HG02642 (cell line): ENCODE measurements around the gene LYPD6B.

Source experiments
- ATAC-seq: cut with Tn5 transposase; IDR thresholded peaks from one replicate; pipeline ENCODE4 v1.9.1; 2021; ENCODE audit warnings: mild to moderate bottlenecking; ENCODE audit not compliant: unreplicated experiment, poor library complexity

LYPD6B gene

GRCh38 chr2:149009576-149010461 lies 28.7 kb upstream of the LYPD6B start:
- ATAC-seq: no peak

- no peak for ATAC-seq
These were observed 26.0 kb upstream of the LYPD6B start for GRCh38 chr2:149012545-149012944.

- ATAC-seq: no peak
These were observed 23.0 kb upstream of the LYPD6B start for GRCh38 chr2:149015501-149015900.

GRCh38 chr2:149015926-149016563 lies 22.5 kb upstream of the LYPD6B start:
- no peak for ATAC-seq

- no peak for ATAC-seq
These were observed 21.1 kb upstream of the LYPD6B start for GRCh38 chr2:149017116-149017985.

- ATAC-seq: no peak
These were observed 19.5 kb upstream of the LYPD6B start for GRCh38 chr2:149018981-149019380.

- no peak for ATAC-seq
These were observed 18.7 kb upstream of the LYPD6B start for GRCh38 chr2:149019768-149020167.

GRCh38 chr2:149020432-149020851 lies 18.1 kb upstream of the LYPD6B start:
- peak; percentile 44 for ATAC-seq

- peak; percentile 61 for ATAC-seq
These were observed 17.2 kb upstream of the LYPD6B start for GRCh38 chr2:149021271-149021719.

- peak; percentile 71 for ATAC-seq
These were observed 16.7 kb upstream of the LYPD6B start for GRCh38 chr2:149021761-149022160.

GRCh38 chr2:149023091-149023490 lies 15.4 kb upstream of the LYPD6B start:
- ATAC-seq: no peak

- no peak for ATAC-seq
These were observed 10.8 kb upstream of the LYPD6B start for GRCh38 chr2:149027590-149028250.

- ATAC-seq: no peak
These were observed 10.1 kb upstream of the LYPD6B start for GRCh38 chr2:149028377-149028776.

- ATAC-seq: no peak
These were observed 9.6 kb upstream of the LYPD6B start for GRCh38 chr2:149028891-149029290.

- ATAC-seq: no peak
These were observed 9.1 kb upstream of the LYPD6B start for GRCh38 chr2:149029307-149029965.

- no peak for ATAC-seq
These were observed 7.1 kb upstream of the LYPD6B start for GRCh38 chr2:149031396-149031795.

- no peak for ATAC-seq
These were observed 4.8 kb upstream of the LYPD6B start for GRCh38 chr2:149033716-149034115.

- no peak for ATAC-seq
These were observed 4.1 kb upstream of the LYPD6B start for GRCh38 chr2:149034406-149034805.

- no peak for ATAC-seq
These were observed 1.8 kb upstream of the LYPD6B start for GRCh38 chr2:149036507-149037293.
